ENCODE results near the gene ASF1A.
"Not testable (repeated sequence)": the region's sequence is repeated elsewhere in the genome, so short reads cannot be mapped to it uniquely, and the experiment has no call there.

Gene ASF1A

GRCh38 chr6:118893807-118894424 lies at the start of gene ASF1A:
Gene ASF1A, plus strand, starts transcription at chr6:118894152. Its CDS starts 262 bp downstream, at chr6:118894414.
- DNase-seq, result peak; percentile 97

DNA sequence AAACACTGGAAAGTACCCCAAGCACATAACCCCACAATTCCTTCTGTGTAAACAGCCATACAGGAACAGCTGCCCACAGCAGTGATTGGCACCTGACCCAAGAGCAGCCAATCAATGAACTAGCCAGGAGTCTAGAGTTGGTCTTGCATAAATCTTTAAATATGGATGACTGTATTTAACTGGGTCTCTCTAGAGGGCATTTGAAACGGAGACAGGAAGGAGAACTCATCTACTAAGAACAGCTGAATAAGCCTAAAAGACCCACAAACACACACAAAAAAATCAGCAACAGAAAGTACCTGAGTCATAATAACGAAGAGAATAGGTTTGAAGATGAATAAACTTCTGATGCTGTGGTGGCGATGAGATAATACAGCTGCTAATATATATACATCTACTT lies 49.0 kb upstream of the ASF1A start:
- peak; percentile 9 for DNase-seq

DNA sequence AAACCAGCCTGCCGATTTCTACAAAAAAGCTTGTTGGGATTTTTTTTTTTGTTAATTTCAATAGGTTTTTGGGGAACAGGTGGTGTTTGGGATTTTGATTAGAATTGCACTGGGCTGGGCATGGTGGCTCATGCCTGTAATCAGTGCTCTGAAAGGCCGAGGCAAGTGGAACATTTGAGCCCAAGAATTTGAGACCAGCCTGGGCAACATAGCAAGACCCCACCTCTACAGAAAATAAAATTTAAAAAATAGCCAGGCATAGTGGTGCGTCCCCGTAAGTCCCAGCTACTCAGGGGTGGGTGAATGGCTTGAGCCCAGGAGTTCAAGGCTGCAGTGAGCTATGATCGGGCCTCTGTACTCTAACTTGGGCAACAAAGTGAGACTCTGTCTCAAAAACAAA lies 40.5 kb upstream of the ASF1A start:
- DNase-seq, result no peak

- no peak for DNase-seq
Measured at GRCh38 chr6:118856301-118856700, 37.7 kb upstream of the ASF1A start.

GRCh38 chr6:118859517-118860064 lies 34.4 kb upstream of the ASF1A start:
- no peak for DNase-seq

DNA sequence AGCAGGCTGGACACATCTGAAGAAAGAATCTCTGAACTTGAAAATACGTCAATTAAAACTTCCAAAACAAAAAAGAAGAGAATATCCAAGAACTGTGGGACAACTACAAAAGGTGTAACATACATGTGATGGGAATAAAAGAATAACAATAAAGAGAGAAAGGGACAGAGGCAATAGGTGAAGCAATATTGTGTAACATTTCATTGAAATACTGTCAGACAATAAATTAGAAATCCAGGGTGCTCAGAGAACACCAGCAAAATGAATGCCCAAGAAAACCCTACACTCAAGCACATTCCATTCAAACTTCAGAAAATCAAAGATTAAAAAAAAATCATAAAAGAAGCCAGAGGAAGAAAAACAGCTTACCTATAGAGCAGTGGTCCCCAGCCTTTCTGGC lies 33.6 kb upstream of the ASF1A start:
- DNase-seq, result no peak

DNA sequence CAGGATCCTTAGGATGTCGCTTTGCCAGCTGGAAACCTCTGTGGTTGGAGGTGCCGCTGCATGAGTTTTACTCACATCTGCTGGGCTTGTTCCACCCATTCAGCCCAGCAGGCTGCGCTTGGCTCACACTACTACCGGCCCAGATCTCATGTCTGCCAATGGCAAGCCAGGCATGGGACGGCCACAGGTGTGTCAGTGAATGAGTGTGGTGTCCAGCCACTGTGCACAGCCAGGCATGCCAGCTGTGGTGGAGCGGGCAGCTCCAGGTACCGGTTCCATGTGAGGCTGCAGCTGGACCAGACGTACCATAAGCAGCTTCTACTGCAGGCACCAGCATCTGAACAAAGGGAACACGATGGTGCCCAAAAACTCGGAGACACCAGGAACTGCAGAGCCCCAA lies 33.1 kb upstream of the ASF1A start:
- DNase-seq, result no peak

DNA sequence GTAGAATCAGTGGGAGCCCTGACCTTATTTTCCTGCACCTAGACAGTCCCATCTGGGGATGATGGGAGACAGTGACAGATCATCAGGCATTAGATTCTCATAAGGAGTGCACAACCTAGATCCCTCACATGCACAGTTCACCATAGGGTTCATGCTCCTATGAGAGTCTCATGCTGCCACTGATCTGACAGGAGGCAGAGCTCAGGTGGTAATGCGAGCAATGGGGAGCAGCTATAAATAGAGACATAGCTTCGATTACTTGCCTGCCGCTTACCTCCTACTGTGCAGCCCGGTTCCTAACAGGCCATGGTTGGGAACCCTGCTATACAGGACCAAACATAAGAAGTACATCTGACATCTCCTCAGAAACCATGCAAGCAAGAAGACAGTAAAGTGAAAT lies 31.5 kb upstream of the ASF1A start:
- no peak for DNase-seq

DNA sequence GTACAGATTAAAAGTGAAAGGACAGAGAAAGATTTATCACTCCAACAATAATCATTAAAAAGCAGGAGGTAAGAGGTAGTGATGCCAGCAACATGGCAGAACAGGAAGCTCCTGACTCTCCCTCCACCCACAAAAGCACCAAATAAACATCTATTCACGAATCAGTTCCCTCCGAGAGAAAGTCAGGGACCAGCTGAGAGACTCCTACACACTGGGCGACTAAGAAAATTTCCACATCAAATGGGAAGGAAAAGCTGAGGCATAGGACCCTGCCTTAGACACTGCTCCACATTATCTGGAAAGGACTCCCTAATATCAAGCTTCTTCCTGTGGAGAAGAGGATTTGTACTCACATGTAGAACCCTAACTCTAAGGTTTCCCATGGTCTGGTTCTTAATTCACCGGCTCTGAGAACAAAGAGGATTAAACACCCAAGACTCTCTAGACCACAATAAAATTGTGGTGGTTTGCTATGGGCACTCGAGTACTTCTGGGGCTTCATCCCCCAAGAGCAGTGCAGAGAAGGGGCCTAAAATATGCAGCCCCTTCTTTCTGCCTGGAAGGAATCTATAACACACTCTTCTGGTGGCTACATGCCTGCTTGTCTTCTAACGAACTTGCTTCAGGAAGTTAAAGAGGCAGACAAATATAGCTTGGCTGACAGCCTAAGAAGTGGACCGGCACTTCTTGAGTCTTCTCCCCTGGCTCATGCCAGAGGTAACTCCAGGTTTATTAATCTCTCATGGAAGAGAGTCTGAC lies 29.4 kb upstream of the ASF1A start:
- DNase-seq, result no peak

DNA sequence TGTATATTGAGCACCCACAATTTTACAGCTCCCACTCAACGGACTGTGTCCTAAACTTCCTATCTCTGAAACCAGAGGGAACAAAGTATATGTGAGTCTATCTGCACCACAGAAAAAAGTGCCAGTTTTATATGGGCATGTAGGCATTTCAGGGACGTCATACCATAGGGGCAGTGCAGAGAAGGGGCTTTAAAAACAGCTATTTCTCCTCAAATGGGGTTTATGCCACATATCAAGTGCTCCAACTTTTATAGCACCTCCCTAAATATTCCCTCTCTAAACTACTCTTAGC lies 28.9 kb upstream of the ASF1A start:
- DNase-seq, result no peak

- no peak for DNase-seq
Measured at GRCh38 chr6:118867181-118867580, 26.8 kb upstream of the ASF1A start.

- DNase-seq, result not testable (repeated sequence)
Measured at GRCh38 chr6:118868901-118869300, 25.1 kb upstream of the ASF1A start.

DNA sequence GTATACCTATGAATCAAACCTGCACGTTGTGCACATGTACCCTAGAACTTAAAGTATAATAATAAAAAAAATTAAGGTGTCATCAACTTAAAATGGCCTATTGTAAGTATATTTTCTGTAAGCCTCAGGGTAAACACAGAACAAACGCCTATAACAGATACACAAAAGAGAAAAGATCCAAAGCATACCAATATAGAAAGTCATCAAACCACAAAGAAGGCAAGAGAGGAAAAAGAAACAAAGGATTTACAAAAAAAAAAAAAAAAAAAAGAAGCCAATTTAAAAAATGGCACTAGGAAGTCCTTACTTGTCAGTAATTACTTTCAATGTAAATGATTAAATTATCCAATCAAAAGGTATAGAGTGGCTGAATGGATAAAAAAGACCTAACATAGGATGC lies 24.6 kb upstream of the ASF1A start:
- DNase-seq, result no peak

- no peak for DNase-seq
Measured at GRCh38 chr6:118869894-118870589, 23.9 kb upstream of the ASF1A start.

DNA sequence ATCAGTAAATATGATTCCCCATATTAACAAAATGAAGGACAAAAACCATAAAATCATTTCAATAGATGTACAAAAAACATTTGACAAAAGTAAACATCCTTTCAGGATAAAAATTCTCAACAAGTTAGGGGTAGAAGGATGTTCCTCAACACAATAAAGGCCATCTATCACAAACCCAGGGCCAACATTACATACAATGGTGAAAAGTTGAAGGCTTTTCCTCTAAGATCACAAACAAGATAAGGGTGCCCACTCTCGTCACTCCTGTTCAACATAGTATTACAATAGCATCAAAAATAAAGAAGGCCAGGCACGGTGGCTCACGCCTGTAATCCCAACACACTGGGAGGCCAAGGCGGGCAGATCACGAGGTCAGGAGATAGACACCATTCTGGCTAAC lies 22.6 kb upstream of the ASF1A start:
- DNase-seq, result no peak

DNA sequence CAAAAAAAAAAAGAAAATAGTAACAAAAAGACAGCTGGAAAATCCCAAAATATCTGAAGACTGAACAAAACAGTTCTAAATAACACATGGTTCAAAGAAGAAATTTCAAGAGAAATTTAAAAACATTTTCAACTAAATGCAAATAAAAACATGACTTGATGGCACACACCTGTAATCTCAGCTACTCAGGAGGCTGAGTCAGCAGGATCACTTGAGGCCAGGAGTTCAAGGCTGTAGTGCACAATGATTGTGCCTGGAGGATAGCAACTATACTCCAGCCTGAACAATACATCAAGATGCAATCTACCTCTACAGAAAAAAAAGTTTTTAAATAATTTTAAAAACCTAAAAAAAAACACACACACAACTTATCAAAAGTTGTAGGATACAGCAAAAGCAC lies 21.6 kb upstream of the ASF1A start:
- no peak for DNase-seq

- DNase-seq, result no peak
Measured at GRCh38 chr6:118872726-118873125, 21.2 kb upstream of the ASF1A start.

- no peak for DNase-seq
Measured at GRCh38 chr6:118873239-118873638, 20.7 kb upstream of the ASF1A start.

DNA sequence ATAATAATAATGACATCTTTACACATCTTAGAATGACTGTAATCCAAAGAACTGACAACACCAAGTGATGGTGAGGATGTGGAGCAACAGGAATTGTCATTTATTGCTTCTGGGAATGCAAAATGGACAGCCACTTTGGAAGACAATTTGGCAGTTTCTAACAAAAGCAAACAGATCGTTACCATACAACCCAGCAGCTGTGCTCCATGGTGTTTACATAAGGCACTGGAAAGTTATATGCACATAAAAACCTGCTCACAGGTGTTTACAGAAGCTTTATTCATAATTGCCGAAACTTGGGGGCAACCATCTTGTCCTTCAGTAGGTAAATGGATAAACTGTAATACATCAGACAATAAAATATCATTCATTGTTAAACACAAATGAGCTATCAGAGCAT lies 18.3 kb upstream of the ASF1A start:
- DNase-seq, result peak; percentile 90

DNA sequence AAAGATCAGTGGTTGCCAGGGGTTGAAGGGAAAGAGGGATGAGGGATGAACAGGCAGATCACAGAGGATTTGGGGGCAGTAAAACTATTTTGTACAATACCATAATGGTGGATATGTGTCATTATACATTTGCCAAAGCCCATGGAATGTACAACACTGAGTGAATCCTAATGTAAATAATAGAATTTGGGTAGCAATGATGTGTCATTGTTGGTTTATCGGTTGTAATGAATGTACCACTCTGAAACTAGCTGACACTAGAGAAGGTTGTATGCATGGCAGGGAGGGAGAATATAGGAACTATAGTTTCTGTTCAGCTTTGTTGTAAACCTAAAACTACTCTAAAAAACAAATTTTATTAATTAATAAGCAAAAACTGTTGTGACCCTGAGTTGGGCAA lies 17.8 kb upstream of the ASF1A start:
- DNase-seq, result peak; percentile 79

GRCh38 chr6:118876814-118877213 lies 17.1 kb upstream of the ASF1A start:
- DNase-seq, result no peak

DNA sequence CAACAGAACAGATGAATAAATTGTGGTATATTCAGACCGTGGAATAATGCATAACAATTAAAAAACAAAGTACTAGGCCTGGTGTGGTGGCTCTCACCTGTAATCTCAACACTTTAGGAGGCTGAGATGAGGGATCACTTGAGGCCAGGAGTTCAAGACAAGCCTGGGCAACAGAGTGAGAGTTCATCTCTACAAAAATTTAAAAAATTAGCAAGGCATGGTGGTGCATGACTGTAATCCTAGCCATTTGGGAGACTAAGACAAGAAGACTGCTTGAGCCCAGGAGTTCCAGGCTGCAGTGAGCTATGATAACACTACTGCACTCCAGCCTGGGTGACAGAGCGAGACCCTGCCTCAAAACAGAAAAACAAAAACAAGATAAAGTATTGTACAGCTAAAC lies 16.1 kb upstream of the ASF1A start:
- DNase-seq, result no peak

GRCh38 chr6:118881440-118882313 lies 12.3 kb upstream of the ASF1A start:
- no peak for DNase-seq
